GM21825 (cell line): Measurements from ENCODE around the gene ANG.
"Not testable (repeated sequence)": the region's sequence is repeated elsewhere in the genome, so short reads cannot be mapped to it uniquely, and the experiment has no call there.

Experiments used
- ATAC-seq: cut with Tn5 transposase; IDR thresholded peaks from one replicate; pipeline ENCODE4 v1.9.1; 2021; ENCODE audit warnings: mild to moderate bottlenecking, moderate library complexity; ENCODE audit not compliant: unreplicated experiment

ANG gene

DNA sequence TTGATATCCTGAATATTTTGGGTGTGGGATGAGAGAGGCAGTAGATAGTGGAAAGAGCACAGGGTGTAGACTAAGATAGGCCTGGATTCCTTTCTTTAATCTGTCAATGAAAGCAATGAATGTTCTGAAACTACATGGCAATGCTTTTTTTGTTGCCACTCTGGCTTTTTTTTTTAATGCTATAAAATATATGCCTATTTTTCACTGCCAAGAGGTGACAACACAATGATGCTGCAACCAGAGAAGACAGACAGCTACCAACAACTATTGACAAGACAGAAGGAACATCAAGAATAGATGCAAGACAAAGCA, 9.4 kb downstream of the ANG start:
- ATAC-seq: no peak

DNA sequence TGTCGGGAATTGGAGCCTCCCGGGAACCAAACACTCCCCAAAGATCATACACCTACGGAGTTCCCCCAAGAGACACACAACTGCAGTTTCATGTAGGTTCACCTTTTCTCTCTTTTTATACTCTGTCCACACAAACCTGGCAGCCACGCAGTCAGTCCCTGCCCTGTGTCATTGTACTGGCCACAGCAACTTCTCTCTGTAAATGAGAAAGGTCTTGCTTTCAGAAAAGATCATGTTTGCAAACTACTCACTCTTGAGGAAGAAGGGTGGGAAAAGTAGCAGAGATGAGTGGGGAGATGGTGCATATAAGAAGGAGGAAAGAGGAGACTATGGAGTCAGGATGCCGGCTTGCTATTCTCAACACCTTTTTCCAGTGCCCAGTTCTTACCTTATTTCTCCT, 10.4 kb downstream of the ANG start:
- ATAC-seq: no peak

DNA sequence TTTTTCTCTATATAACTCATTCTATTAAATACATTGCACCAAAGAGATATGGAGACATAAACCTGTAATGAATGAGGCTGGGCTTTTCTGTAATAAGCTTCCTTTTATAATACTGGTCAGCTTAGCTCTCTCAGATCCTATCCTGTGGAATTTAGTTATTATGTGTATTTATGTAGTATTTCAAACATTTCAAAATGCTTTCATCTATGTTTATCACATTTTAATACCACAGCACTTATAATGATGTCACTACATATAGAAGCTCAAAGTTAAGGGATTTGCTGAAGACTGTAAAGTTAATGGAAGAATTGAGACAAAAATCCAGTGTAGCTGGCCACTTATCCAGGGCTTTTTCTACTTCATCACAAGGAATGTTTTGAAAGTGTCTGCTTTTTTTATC, 11.4 kb downstream of the ANG start:
- ATAC-seq: no peak

DNA sequence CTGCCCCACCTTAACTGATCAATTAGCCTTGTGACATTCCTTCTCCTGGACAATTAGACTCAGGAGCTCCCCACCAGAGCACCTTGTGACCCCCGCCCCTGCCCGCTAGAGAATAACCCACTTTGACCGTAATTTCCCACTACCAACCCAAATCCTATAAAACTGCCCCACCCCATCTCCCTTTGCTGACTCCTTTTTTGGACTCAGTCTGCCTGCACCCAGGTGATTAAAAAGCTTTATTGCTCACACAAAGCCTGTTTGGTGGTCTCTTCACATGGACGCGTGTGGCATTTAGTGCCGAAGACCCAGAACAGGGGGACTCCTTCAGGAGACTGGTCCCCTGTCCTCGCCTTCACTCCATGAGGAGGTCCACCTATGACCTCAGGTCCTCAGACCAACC, 12.4 kb downstream of the ANG start:
- ATAC-seq: not testable (repeated sequence)

DNA sequence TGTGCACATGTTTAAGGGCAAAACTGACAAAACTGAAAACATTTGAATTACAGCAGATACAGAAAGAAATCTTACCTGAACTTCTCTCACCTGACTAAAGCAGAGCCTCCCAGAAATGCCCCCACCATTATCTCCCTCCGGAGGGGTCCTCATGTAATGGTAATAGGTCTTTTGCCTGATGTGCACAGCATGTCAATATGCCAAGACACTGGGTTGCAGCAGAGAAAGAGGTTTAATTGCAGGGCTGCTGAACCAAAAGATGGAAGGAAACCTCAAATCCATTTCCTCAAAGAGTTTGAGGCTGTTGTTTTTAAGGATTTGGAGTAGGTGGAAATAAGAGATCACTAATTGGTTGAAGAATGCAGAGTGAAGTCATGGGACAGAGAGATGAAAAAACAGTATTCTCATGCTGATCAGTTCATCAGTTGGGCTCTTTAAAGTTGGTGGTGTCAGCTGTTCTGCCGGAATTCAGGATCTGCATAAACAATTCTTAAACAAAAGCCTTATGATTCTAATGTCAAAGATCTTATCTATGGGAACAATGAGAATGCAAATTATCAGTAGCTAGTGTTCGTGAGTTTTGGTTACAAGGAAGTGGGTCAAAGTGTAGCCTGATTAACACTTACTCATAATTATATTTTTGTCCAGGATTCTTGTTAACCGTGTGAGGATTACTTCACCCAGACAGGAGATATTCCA, 18.2 kb downstream of the ANG start:
- no peak for ATAC-seq

DNA sequence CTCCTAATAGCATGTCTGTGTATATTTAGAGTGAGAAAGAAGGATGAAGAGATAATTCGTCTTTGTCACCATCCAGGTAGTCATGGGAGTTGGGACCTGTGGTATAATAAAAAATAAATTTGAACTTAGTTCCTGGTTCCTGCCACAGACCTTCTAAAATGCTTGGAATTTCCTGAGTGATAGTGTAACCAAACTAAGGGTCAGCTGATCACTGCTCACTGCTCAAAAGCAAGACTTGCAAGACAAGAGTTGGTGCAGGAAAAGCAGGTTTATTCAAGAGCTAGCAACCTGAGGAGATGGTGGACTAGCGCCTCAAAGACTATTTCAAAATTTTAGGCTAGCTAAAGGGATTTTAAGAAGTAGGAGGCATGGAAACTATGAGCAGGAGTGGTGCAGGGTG, 19.1 kb downstream of the ANG start:
- ATAC-seq: no peak

DNA sequence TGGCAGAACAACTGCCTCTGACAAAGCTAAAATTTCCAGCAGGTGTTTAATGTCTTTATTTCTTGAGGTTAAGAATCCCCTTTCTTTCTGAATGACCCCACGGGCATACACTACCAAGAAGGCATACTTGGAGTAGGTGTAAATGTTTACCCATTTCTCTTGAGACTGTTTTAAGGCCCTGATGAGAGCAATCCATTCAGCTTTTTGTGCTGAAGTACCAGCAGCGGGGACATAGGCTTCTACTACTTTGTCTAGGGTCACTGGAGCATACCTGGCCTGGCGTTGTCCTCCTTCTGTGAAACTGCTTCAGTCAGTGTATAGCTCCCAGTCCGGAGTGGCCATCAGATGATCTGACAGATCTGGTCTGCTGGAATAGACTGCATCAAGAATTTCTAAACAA, 22.7 kb downstream of the ANG start:
- ATAC-seq: no peak

DNA sequence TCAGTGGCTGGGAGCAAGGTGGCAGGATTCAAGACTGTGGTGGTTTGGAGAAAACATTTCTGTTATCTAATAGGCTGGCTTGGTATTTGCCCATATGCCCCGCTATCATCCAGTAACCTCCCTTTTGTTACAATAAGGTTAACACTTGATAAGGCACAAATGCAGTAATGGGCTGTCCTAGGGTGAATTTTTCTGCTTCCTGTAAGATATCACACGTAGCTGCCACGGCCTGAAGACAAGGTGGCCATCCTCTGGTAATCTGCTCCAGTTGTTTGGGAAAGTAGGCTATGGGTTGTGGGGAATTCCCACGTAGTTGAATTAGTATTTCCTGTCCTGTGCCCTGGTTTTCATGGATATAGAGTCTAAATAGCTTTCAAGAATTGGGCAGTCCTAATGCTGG, 23.1 kb downstream of the ANG start:
- ATAC-seq: no peak

DNA sequence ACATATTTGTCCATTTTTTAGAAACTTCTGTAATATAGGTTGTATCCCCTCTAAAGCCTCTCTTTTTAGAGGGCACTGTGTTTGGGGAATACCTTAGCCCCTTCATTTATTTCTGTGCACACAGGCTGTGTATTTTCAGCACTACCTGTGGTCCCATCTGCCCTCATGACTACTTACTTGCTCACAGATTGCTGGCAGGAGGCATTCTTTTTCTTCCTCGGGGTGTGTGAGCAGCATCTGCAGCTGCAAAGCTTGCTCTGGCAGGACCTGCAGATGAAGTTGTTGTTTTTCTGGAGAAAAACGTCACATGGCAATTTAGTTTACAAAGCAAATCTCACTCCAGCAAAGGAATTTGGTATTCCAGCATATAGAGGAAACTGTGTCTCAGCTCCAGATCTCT, 24.3 kb downstream of the ANG start:
- ATAC-seq: no peak

DNA sequence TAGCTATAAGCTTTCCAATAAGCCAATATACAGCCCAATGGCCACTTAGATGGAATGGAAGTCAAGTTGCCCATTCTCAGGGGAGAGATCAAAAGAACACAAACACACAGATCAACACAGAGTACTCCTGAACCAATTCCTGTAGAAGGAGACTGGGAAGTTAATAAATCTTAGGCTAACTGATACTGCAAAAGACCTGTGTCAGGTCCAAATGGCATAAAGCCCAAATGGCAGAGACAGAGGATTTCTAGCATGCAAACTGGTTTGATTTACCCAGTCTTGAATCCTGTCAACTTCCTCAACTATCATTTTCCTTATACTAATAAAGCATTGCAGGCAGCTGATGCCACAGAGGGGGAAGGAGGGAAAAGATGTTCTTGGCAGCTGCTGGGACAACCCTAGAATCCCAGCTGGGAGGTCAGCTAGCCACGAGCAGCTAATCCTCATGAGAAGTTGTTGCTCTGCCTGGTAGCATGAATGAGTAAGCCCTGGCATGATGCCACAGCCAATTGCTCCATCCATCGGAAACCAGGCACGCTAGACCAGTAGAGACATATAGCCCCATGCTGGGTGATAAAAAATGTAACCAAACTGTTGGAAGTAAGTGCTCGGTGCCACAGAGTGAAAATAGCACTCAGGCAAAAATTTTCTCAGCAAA, 26.2 kb downstream of the ANG start:
- ATAC-seq: no peak

DNA sequence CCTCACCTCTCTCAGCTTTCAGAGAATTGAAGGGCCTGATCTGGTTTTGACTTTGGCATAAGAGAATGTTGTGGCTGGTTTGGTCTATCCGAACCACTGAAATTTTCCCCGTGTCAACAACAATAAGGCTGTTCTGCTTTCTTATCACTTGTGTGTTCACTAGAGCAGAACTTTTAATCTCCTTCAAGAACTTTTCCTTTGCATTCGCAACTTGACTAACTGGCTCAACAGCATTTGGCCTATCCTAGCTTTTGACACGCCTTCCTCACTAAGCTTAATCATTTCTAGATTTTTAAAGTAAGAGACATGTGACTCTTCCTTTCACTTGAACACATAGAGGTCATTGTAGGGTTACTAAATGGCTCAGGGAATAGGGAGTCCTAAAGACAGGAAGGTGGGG, 31.2 kb downstream of the ANG start:
- no peak for ATAC-seq

DNA sequence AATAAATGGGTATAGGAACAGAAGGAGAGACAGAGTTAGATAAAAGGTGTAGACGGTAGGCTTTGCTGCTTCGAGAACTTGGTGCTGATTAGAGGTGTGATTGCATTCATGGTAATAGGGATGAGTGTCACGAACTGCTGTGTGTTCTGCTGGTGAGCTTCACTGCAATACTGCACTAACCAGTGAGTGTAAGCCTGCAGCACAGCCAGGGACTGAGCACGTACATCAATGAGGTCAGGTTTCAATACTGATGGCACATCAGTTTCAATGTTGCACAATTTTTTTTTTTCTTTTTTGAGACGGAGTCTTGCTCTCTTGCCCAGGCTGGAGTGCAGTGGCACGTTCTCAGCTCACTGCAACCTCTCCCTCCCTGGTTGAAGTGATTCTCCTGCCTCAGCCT, 32.2 kb downstream of the ANG start:
- ATAC-seq: no peak

DNA sequence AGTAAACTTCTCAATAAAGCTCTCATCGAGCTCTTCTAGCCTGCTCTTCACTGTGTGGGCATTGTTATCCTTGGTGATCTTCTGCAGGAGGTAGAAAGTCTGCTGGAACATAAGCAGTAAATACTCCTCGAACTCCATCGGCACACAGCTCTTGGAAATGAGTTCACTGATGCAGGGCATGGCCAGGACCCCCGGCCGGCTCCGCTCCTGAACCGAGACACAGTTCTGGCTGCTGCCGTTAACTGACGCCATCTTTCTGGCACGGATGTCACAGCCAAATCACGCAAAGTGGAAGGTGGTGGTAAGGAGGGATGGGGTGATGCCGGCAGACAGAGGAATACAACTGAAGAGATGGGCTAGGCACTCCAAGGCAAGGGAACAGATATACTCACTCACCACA, 33.5 kb downstream of the ANG start:
- no peak for ATAC-seq

DNA sequence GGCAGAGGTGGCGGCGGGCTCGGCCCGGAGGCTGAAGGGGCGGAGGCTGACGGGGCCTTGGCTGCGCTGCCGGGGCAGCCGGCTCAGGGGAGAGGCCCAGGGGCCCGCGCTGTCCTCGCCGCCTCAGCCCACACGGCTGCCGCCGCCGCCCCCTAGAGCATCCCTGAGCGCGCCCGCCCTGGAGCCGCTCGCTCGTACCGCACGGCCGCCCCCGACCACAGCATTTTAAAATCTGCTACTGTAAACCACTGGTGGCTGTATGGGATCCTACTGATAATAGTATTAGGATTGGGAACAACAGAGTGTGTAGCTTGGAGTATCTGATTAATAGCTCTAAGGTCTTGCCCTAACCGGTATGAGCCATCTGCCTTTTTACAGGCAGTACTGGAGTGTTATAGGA, 34.9 kb downstream of the ANG start:
- no peak for ATAC-seq

DNA sequence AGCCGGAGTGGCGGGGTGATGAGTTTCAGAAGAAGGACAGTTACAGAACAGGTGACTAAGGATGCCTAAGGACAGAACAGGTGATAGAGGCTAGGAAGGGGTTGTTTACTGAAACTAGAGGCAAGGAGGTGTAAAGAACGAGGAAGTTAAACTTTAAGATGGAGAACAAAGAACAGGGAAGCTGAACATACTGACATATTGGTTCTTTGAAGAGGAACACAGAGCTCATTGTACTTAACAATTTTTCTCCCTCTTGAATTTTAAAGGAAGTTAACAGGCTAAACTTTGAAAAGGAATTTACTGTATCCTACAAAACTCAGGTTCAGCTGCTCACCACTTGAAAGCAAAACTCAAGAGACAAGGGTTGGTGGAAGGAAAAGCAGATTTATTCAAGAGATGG, 37.6 kb downstream of the ANG start:
- ATAC-seq: not testable (repeated sequence)

DNA sequence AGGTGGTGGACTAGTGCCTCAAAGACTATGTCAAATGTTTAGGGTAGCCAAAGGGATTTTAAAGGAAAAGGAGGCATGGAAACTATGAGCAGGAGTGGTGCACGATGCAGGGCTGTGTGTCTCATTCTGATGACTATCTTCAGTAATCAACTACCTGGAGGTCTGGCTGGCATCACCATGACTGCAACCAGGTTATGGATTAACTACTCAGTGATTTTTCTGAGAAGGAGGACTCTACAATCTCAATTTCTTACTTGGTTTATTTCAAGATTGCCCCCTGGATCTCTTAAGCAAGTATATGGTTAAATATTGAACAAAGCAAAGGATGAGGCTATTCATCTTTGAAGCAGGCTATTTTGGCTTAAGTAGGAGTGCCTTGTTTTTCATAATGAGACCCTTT, 38.0 kb downstream of the ANG start:
- no peak for ATAC-seq

DNA sequence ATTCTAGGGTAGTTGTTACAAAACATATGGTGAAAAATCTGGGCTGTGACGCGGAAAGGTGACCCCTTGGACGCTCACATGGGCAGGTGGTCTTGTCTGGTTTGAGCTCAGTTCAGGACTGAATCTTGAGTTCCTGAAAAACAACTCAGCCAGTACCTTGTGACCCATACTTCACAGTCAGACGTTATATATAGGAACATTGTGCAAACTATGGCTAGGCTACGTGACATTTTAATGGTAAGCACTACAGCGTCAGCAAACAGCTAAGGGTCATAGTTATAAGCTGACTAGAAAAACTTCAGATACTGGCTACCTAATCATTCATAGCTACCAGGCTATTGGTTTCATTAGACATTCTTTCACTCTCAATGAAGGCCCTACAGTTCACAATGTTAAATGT, 42.3 kb downstream of the ANG start:
- ATAC-seq: no peak

DNA sequence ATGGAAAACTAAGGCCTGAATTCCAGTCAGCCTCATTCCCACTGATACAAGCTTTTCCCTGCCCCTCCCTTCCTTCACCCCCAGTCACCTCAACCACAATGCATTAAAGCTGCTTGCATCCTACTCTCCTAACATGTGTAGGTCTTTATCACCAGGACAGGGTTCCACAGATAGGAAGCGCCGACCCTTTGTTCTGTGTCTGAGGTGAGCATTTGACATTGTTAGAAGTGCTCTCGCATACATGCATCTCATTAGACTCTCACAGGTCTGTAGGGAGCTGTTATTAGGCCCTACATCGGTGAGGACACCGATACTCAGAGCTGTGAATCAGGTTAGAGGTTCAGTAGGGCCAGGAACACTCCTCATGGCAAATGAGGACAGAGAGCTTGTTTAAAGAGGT, 43.9 kb downstream of the ANG start:
- ATAC-seq: no peak

DNA sequence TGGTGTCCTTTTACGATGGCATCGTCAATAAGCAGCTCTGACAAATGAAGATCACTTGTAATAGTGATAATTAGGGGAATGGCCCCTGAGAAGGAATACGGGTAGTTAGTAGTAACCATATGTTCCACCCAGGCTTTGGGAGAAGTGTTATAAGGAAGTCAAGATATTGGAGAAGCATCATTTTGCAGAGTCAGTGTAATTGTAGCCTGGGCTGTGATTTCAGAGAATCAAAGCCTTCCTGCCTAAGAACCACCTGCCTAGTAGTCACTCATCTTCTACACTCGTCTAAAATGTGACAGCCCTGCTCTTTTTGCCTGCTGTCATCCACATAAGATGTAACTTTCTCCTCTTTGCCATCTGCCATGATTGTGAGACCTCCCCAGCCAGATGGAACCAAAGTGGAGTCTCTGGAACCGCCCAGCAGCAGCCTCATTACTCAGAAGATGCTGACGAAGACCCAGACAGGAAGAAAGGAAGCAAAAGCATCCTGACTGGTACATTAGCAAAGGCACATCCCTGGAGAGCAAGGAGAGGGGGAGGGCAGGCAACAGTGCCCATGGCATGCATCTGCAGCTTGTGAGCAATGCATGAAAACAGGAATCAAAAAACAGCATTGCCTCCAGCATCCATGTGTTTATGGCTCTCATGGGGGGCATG, 44.5 kb downstream of the ANG start:
- ATAC-seq: no peak

DNA sequence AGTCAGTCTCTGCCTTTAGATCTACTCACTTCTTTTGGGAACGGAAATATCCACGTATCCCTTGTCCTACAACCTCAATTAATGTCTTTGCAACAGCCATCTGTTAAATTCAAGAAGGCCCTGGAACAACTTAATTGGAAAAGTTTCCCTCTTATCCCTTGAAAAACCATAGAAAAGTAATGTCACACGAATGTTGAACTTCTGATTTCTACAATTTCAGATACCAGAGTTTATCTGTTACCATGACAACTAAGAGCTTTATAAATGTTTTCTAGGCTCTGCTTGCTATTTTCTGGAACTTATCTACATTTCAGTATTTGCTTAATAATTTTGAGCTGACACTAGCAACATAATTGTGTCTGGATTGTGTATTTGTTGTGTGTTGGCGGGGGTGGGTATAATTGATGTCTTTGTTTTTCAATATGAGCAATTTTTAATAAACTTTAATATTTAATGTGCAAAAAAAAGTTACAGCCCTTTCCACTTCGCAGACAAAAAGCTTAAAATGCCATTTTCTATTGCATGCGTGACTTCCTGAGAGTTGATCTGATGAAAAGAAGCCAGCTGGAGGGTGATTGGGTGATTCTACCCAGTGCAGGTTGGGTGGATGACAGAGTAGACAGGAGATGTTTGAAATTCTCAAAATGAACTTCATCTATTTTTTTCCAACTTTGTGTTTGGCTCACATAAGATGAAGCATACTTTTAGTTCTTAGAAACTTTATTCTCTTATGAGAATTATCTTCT, 45.3 kb downstream of the ANG start:
- no peak for ATAC-seq

DNA sequence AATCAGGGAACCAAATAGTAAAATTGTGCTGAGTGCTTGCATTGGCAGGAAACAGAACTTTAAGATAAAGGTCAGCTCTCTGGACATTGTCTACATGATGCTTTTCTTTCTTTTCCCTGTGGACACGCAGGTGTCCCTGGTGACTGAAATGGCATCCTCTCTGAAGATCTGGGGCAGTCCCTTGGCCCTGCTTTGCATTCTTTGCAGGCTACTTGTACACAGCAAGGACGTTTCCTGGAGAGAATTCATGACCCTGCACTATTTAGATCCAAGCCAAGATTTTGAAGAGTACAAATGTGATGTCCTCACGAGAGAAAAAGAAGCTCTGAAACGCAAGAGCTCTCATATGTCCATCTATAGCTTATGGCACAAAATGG, 45.9 kb downstream of the ANG start:
- ATAC-seq: no peak

DNA sequence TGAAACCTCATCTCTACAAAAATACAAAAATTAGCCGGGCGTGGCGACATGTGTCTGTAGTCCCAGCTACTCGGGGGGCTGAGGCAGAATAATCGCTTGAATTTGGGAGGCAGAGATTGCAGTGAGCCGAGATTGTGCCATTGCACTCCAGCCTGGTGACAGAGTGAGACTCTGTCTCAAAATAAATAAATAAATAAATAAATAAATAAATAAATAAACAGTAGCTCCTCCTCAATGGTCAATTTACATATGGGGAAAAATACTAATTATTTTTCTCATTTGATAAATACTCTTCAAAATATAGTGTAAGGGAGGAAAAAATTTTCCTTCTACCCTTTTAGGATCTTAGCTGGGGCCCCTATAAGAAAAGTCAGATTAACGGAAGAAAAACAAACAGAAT, 49.7 kb downstream of the ANG start:
- not testable (repeated sequence) for ATAC-seq
